AG04449 (cell line): ENCODE results near the gene SUFU.

Source experiments
- CTCF ChIA-PET: fragments of 350-600 bp; formaldehyde crosslinking; extraction: SDS; loops from one replicate; lab custom pipeline; 2021; ENCODE audit warnings: antibody characterized with exemption; lab: Yijun Ruan, JAX
- POLR2A ChIA-PET: fragments of 400-600, 350-600 bp; formaldehyde crosslinking; extraction: SDS; loops from one replicate; lab custom pipeline; 2020; ENCODE audit warnings: antibody characterized with exemption, inconsistent platforms; lab: Yijun Ruan, JAX
- DNase-seq: peaks from one replicate; pipeline ENCODE4 v3.0.0-alpha.2; 2010; ENCODE audit warnings: low read depth, low spot score
- H3K4me3 ChIP-seq: 2 replicates; pipeline ENCODE4 v1.5.1; 2011; ENCODE audit warnings: low read depth, mild to moderate bottlenecking, control low read depth, low read length
- TF ChIP-seq, protein P1 (sequence below): IDR thresholded peaks from one replicate; pipeline ENCODE4 v1.5.1; 2011; ENCODE audit warnings: mild to moderate bottlenecking, moderate library complexity, low read length, control low read depth, inconsistent platforms; ENCODE audit not compliant: insufficient read depth; ENCODE audit errors: missing control alignments

SUFU gene

DNA sequence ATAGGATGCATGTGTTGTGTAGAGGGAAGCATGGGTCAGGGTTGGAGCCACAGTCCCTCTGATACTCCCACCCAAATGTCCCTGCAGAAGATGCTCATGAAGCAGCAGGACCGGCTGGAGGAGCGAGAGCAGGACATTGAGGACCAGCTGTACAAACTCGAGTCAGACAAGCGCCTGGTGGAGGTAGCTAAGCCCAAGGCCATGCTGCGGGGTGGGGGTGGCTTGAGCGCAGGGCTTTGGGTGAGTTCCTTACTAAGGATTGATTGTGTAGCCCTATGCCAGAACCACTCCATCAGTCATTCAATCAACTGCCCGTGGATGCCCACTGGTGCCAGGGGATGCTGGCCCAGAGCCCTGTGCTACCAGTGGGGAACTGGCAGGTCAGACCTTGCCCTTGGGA lies 150.8 kb downstream of the SUFU start:
- DNase-seq, result no peak
- ChIA-PET POLR2A (interaction anchor here (1.5 to 2.3 kb wide), 2 partner anchors 8 to 21 kb away, joined by 5 to 7 read pairs; no protein-coding TSS in a partner anchor), CTCF (interaction anchor here (1.8 to 2.1 kb wide), 2 partner anchors 9 to 16 kb away, joined by 4 to 5 read pairs; no protein-coding TSS in a partner anchor)
- no peak overlapping the region for H3K4me3 ChIP-seq
- TF ChIP-seq, protein P1, sequence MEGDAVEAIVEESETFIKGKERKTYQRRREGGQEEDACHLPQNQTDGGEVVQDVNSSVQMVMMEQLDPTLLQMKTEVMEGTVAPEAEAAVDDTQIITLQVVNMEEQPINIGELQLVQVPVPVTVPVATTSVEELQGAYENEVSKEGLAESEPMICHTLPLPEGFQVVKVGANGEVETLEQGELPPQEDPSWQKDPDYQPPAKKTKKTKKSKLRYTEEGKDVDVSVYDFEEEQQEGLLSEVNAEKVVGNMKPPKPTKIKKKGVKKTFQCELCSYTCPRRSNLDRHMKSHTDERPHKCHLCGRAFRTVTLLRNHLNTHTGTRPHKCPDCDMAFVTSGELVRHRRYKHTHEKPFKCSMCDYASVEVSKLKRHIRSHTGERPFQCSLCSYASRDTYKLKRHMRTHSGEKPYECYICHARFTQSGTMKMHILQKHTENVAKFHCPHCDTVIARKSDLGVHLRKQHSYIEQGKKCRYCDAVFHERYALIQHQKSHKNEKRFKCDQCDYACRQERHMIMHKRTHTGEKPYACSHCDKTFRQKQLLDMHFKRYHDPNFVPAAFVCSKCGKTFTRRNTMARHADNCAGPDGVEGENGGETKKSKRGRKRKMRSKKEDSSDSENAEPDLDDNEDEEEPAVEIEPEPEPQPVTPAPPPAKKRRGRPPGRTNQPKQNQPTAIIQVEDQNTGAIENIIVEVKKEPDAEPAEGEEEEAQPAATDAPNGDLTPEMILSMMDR, result no peak

DNA sequence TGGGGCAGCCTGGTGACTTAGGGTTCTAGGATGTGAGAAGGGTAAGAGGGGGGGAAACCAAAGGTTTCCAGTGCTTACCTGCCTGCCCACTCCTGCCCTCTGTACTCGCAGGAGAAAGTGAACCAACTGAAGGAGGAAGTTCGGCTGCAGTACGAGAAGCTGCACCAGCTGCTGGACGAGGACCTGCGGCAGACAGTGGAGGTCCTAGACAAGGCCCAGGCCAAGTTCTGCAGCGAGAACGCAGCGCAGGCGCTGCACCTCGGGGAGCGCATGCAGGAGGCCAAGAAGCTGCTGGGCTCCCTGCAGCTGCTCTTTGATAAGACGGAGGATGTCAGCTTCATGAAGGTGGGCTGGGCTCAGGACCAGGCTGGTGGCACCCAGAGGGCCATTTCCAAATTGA lies 151.2 kb downstream of the SUFU start:
- no peak overlapping the region for H3K4me3 ChIP-seq
- no peak for DNase-seq
- TF ChIP-seq, protein P1, result no peak
- ChIA-PET CTCF (interaction anchor here (1.0 to 2.1 kb wide), 3 partner anchors 9 to 15 kb away, joined by 4 to 5 read pairs (median 4); no protein-coding TSS in a partner anchor), POLR2A (interaction anchor here (0.6 to 2.3 kb wide), 3 partner anchors 9 to 20 kb away, joined by 3 to 7 read pairs (median 5); no protein-coding TSS in a partner anchor)

DNA sequence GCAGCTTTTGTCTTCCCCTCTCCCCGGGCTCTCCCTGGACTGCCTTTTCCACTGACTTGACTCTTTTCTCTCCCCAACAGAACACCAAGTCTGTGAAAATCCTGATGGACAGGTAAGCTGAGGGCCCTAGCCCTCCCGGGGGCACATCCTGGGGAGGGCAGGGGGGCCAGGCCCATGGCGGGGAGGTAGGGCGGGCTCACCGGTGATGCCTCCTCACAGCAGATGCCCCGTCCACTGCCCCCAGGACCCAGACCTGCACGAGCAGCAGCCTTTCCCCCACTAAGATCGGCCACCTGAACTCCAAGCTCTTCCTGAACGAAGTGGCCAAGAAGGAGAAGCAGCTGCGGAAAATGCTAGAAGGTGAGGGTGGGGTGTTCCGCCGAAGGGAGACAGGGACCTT lies 152.3 kb downstream of the SUFU start:
- TF ChIP-seq, protein P1, result no peak
- CTCF ChIA-PET, result interaction anchor here (1.0 to 1.6 kb wide), 2 partner anchors 11 to 13 kb away, joined by 4 to 5 read pairs; partner anchors contain the start of gene TRIM8
- POLR2A ChIA-PET, result interaction anchor here (2.3 kb wide), 1 partner anchor 10 kb away, joined by 7 read pairs; no protein-coding TSS in a partner anchor
- H3K4me3 ChIP-seq, result no peak overlapping the region
- no peak for DNase-seq

DNA sequence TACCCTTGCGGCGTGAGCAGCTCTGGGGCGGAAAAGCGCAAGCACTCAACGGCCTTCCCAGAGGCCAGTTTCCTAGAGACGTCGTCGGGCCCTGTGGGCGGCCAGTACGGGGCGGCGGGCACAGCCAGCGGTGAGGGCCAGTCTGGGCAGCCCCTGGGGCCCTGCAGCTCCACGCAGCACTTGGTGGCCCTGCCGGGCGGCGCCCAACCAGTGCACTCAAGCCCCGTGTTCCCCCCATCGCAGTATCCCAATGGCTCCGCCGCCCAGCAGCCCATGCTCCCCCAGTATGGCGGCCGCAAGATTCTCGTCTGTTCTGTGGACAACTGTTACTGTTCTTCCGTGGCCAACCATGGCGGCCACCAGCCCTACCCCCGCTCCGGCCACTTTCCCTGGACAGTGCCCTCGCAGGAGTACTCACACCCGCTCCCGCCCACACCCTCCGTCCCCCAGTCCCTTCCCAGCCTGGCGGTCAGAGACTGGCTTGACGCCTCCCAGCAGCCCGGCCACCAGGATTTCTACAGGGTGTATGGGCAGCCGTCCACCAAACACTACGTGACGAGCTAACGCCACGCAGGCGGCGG lies 153.1 kb downstream of the SUFU start:
- H3K4me3 ChIP-seq, result no peak overlapping the region
- TF ChIP-seq, protein P1, result no peak
- ChIA-PET CTCF (interaction anchor here (1.6 to 2.5 kb wide), 2 partner anchors 12 to 14 kb away, joined by 5 to 11 read pairs; partner anchors contain the start of gene TRIM8), POLR2A (interaction anchor here (2.3 kb wide), 1 partner anchor 11 kb away, joined by 7 read pairs; no protein-coding TSS in a partner anchor)
- no peak for DNase-seq

DNA sequence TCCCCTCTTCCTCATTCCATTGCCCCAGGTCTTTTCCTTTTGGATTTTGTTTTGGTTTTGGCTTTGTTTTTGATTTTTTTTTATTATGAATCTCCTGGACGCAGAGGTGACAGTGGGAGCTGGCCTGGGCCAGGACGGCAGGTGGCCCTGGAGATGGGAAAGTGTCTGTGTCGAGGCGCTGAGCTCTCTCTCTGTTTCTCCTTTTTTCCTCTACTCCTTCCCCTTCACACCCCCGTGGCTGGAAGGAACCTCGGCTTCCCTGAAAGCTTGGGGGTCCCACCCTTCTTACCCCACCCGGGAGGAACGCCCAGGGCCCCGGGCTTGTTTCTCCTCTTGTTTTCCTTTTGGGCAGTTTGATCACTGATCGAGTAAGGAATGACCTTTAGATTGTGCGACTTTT lies 153.7 kb downstream of the SUFU start:
- no peak for DNase-seq
- CTCF ChIA-PET, result interaction anchor here (1.6 to 2.5 kb wide), 2 partner anchors 13 kb away, joined by 5 to 11 read pairs; partner anchors contain the start of gene TRIM8
- POLR2A ChIA-PET, result interaction anchor here (0.9 kb wide), 1 partner anchor 11 kb away, joined by 3 read pairs; no protein-coding TSS in a partner anchor
- no peak overlapping the region for H3K4me3 ChIP-seq
- TF ChIP-seq, protein P1, result no peak
